ENCODE results near the gene MB21D2.

The MB21D2 gene

GRCh38 chr3:192904632-192905289 lies 12.9 kb downstream of the MB21D2 start:
- TF ChIP-seq CEBPB (IDR thresholded peaks at IDR 0.05): no peak
- no peak for TF ChIP-seq RAD21 (IDR thresholded peaks at IDR 0.05; ENCODE audit: low read depth)
- TF ChIP-seq TAF1 (IDR thresholded peaks at IDR 0.05; ENCODE audit: low read depth): no peak
- no peak for TF ChIP-seq TEAD4 (IDR thresholded peaks at IDR 0.05)
- no peak for TF ChIP-seq NFIC (IDR thresholded peaks at IDR 0.05)
- TF ChIP-seq CREB1 (IDR thresholded peaks at IDR 0.05; ENCODE audit: low read depth): no peak
- no peak for TF ChIP-seq MAX (IDR thresholded peaks at IDR 0.05)
- TF ChIP-seq YY1 (IDR thresholded peaks at IDR 0.05; ENCODE audit: low read depth): no peak
- no peak for TF ChIP-seq EGR1 (IDR thresholded peaks at IDR 0.05)
- no peak for TF ChIP-seq EP300 (IDR thresholded peaks at IDR 0.05; ENCODE audit: borderline replicate concordance)
- TF ChIP-seq USF1 (IDR thresholded peaks at IDR 0.05): no peak
- no peak for TF ChIP-seq TCF12 (IDR thresholded peaks at IDR 0.05; ENCODE audit: low read depth)
- TF ChIP-seq FOXM1 (IDR thresholded peaks at IDR 0.05; ENCODE audit: borderline replicate concordance, low read depth): no peak
- TF ChIP-seq, protein P1, sequence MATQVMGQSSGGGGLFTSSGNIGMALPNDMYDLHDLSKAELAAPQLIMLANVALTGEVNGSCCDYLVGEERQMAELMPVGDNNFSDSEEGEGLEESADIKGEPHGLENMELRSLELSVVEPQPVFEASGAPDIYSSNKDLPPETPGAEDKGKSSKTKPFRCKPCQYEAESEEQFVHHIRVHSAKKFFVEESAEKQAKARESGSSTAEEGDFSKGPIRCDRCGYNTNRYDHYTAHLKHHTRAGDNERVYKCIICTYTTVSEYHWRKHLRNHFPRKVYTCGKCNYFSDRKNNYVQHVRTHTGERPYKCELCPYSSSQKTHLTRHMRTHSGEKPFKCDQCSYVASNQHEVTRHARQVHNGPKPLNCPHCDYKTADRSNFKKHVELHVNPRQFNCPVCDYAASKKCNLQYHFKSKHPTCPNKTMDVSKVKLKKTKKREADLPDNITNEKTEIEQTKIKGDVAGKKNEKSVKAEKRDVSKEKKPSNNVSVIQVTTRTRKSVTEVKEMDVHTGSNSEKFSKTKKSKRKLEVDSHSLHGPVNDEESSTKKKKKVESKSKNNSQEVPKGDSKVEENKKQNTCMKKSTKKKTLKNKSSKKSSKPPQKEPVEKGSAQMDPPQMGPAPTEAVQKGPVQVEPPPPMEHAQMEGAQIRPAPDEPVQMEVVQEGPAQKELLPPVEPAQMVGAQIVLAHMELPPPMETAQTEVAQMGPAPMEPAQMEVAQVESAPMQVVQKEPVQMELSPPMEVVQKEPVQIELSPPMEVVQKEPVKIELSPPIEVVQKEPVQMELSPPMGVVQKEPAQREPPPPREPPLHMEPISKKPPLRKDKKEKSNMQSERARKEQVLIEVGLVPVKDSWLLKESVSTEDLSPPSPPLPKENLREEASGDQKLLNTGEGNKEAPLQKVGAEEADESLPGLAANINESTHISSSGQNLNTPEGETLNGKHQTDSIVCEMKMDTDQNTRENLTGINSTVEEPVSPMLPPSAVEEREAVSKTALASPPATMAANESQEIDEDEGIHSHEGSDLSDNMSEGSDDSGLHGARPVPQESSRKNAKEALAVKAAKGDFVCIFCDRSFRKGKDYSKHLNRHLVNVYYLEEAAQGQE (IDR thresholded peaks at IDR 0.05; ENCODE audit: low read depth): no peak
- TF ChIP-seq ZBTB7A (IDR thresholded peaks at IDR 0.05; ENCODE audit: low read depth): no peak

- no peak for TF ChIP-seq MAX (IDR thresholded peaks at IDR 0.05)
- no peak for TF ChIP-seq TEAD4 (IDR thresholded peaks at IDR 0.05)
- TF ChIP-seq, protein P1 (IDR thresholded peaks at IDR 0.05; ENCODE audit: low read depth): no peak
- TF ChIP-seq EGR1 (IDR thresholded peaks at IDR 0.05): no peak
- no peak for TF ChIP-seq FOXM1 (IDR thresholded peaks at IDR 0.05; ENCODE audit: borderline replicate concordance, low read depth)
- TF ChIP-seq USF1 (IDR thresholded peaks at IDR 0.05): no peak
- TF ChIP-seq EP300 (IDR thresholded peaks at IDR 0.05; ENCODE audit: borderline replicate concordance): no peak
- TF ChIP-seq YY1 (IDR thresholded peaks at IDR 0.05; ENCODE audit: low read depth): no peak
- no peak for TF ChIP-seq NFIC (IDR thresholded peaks at IDR 0.05)
- TF ChIP-seq RAD21 (IDR thresholded peaks at IDR 0.05; ENCODE audit: low read depth): no peak
- no peak for TF ChIP-seq ZBTB7A (IDR thresholded peaks at IDR 0.05; ENCODE audit: low read depth)
- no peak for TF ChIP-seq CEBPB (IDR thresholded peaks at IDR 0.05)
- no peak for TF ChIP-seq CREB1 (IDR thresholded peaks at IDR 0.05; ENCODE audit: low read depth)
- TF ChIP-seq TAF1 (IDR thresholded peaks at IDR 0.05; ENCODE audit: low read depth): no peak
Measured at GRCh38 chr3:192902549-192902948, 15.1 kb downstream of the MB21D2 start.

- TF ChIP-seq EGR1 (IDR thresholded peaks at IDR 0.05): no peak
- TF ChIP-seq, protein P1 (IDR thresholded peaks at IDR 0.05; ENCODE audit: low read depth): no peak
- TF ChIP-seq USF1 (IDR thresholded peaks at IDR 0.05): no peak
- TF ChIP-seq YY1 (IDR thresholded peaks at IDR 0.05; ENCODE audit: low read depth): no peak
- no peak for TF ChIP-seq NFIC (IDR thresholded peaks at IDR 0.05)
- TF ChIP-seq MAX (IDR thresholded peaks at IDR 0.05): no peak
- TF ChIP-seq FOXM1 (IDR thresholded peaks at IDR 0.05; ENCODE audit: borderline replicate concordance, low read depth): no peak
- no peak for TF ChIP-seq TEAD4 (IDR thresholded peaks at IDR 0.05)
- TF ChIP-seq TAF1 (IDR thresholded peaks at IDR 0.05; ENCODE audit: low read depth): no peak
- TF ChIP-seq CEBPB (IDR thresholded peaks at IDR 0.05): no peak
- no peak for TF ChIP-seq ZBTB7A (IDR thresholded peaks at IDR 0.05; ENCODE audit: low read depth)
- no peak for TF ChIP-seq TCF12 (IDR thresholded peaks at IDR 0.05; ENCODE audit: low read depth)
- no peak for TF ChIP-seq EP300 (IDR thresholded peaks at IDR 0.05; ENCODE audit: borderline replicate concordance)
- no peak for TF ChIP-seq RAD21 (IDR thresholded peaks at IDR 0.05; ENCODE audit: low read depth)
- TF ChIP-seq CREB1 (IDR thresholded peaks at IDR 0.05; ENCODE audit: low read depth): no peak
Measured at GRCh38 chr3:192901435-192901834, 16.2 kb downstream of the MB21D2 start.
